DMS79 treated with DMSO at 0.1 percent for 48 hours (cell line): ENCODE measurements around the gene CCAR1.
"Not testable (repeated sequence)": the region's sequence is repeated elsewhere in the genome, so short reads cannot be mapped to it uniquely, and the experiment has no call there.

Experiments used
- DNase-seq: peaks from one replicate; lab custom pipeline; 2025; lab: John Stamatoyannopoulos, UW

The CCAR1 gene

DNA sequence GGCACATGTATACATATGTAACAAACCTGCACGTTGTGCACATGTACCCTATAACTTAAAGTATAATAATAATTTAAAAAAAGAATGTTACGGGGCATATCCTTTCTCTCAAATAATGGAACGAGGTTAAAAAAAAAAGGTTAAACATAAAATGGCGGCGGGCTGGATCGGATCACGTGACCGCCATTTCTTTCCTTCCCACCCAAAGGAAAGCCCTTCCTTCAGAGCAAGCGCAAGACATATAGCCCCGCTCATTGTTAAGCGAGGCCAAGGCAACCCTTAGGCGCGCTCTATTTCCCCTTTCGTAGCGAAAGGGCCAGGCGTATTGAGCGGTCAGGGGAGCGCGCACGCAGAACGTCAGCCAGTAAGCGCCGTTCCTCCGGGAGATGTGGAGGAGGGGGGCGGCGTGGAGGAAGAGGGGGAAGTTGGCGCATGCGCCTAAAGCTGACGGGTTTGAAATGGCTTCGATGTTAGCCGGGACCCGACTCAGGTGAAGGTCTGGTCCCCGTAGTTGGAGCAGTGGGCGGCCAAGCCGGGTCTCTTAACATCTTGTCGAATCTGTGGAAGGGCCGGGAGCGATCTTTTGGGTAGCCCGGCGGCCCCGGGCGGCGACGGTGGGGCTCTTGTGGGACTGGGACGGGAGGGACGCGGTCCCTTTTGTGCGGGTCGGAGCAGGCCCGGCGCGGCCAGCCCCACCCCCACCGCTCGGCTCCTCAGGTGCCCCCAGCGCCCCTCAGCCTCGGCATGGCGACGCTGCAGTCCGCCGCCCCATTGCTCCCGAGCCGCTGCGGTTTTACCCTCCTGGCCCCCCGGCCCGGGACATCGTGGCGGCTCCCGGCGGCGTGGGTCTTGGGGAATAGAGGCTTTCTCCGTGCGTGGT, at the start of gene CCAR1:
Gene CCAR1 (plus strand): TSS at position 447 of the 880 bp plus-strand sequence. CDS start 1,266 bp downstream, outside the sequence.
- peak; percentile 88 for DNase-seq

- DNase-seq = no peak
Measured at GRCh38 chr10:68684413-68684812, 36.6 kb upstream of the CCAR1 start.

DNA sequence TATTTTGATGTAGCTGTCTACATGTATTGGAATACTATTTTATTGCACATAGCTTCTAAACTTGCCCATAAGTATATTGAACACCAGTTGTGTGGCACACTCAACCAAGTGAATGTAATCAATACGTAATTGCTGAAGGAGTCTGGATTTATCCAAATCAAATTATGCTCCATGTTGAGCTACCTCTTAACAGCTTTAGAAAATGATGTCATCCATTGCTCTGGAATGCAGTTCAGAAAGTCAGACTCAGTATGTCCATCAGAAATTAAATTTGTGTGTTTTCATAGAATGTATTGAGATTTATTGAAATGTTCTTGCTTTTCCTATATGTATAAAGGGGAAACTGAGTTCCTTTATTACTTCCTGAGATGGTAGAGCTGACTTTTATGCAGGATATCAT, 25.0 kb upstream of the CCAR1 start:
- no peak for DNase-seq

DNA sequence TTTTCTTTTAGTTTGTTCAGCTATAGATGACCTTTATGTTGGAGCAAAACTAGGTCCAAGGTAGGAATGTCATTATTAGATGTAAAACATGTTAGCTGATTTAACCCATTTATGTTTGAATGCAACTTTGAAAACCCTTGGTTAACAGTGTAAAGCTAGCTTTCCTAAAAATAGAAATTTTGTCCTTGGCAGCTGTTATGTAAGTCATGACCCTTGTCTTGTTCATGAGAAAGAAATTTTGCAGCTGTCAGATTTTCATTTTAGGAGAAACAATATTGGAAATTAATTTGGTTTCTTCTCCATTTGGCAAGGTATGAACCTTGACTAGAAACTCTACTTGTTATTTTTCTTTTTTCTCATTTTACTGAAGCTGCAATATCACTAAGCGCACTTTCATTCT, 23.9 kb upstream of the CCAR1 start:
- DNase-seq = no peak

GRCh38 chr10:68700197-68700596, 20.8 kb upstream of the CCAR1 start:
- DNase-seq = no peak

DNA sequence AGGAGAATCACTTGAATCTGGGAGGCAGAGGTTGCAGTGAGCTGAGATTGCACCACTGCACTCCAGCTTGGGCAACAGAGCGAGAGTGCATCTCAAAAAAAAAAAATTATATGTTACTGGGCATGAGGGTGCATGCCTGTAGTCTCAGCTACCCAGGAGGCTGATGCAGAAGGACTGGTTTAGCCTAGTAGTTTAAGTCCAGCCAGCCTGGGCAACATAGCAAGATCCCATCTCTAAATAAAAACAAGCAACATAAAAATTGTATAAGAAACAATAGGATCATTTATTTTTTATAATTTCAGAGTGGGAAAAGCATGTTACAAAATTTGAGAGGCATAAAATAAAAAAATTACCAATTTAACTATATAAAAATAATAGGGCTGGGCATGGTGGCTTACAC, 15.5 kb upstream of the CCAR1 start:
- no peak for DNase-seq

- DNase-seq = not testable (repeated sequence)
Measured at GRCh38 chr10:68708987-68709386, 12.1 kb upstream of the CCAR1 start.

DNA sequence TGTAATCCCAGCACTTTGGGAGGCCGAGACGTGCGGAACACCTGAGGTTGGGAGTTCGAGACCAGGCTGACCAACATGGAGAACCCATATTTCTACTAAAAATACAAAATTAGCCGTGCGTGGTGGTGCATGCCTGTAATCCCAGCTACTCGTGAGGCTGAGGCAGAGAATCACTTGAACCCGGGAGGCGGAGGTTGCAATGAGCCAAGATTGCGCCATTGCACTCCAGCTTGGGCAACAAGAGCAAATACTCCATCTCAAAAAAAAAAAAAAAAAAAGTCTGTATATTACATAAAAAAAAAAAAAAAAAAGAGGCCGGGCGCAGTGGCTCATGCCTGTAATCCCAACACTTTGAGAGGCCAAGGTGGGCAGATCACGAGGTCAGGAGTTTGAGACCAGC, 8.0 kb upstream of the CCAR1 start:
- not testable (repeated sequence) for DNase-seq

GRCh38 chr10:68717435-68717834, 3.6 kb upstream of the CCAR1 start:
- no peak for DNase-seq

- DNase-seq = no peak
Measured at GRCh38 chr10:68721673-68722335, 765 bp downstream of the CCAR1 start.

DNA sequence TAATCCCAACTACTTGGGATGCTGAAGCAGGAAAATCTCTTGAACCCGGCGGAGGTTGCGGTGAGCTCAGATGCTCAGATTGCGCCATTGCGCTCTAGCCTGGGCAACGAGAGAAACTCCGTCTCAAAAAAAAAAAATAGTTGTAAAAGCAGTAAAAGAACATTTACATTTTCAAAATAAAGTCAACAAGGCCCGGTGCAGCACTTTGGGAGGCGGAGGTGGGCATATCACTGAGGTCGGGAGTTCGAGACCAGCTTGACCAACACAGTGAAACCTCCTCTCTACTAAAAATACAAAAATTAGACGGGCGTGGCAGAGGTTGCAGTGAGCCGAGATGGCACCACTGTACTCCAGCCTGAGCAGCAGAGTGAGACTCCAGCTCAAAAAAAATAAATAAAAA, 4.0 kb downstream of the CCAR1 start:
- no peak for DNase-seq

- no peak for DNase-seq
Measured at GRCh38 chr10:68727146-68727545, 6.1 kb downstream of the CCAR1 start.

DNA sequence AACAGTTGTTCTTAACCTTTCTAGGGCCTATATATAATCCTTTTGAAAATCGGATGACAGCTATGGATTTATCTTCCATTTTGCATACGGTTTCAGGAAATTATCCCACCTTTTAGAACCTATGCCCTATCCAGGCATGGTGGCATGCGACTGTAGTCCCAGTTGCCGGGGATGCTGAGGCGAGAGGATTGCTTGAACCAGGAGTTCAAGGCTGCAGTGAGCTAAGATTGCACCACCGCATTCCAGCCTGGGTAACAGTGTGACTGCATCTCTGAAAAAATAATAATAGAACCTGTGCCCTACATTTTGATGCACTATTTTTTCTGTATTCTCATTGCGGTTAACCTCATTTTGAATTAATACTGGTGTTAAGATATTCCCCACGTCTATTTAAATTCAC, 11.6 kb downstream of the CCAR1 start:
- no peak for DNase-seq

- no peak for DNase-seq
Measured at GRCh38 chr10:68734349-68734748, 13.3 kb downstream of the CCAR1 start.

- no peak for DNase-seq
Measured at GRCh38 chr10:68735119-68735518, 14.1 kb downstream of the CCAR1 start.

GRCh38 chr10:68735739-68736138, 14.7 kb downstream of the CCAR1 start:
- DNase-seq = not testable (repeated sequence)

- not testable (repeated sequence) for DNase-seq
Measured at GRCh38 chr10:68740676-68741075, 19.6 kb downstream of the CCAR1 start.

- no peak for DNase-seq
Measured at GRCh38 chr10:68742397-68742796, 21.4 kb downstream of the CCAR1 start.

GRCh38 chr10:68752711-68753350, 31.8 kb downstream of the CCAR1 start:
- no peak for DNase-seq

GRCh38 chr10:68756246-68756645, 35.2 kb downstream of the CCAR1 start:
- DNase-seq = no peak

DNA sequence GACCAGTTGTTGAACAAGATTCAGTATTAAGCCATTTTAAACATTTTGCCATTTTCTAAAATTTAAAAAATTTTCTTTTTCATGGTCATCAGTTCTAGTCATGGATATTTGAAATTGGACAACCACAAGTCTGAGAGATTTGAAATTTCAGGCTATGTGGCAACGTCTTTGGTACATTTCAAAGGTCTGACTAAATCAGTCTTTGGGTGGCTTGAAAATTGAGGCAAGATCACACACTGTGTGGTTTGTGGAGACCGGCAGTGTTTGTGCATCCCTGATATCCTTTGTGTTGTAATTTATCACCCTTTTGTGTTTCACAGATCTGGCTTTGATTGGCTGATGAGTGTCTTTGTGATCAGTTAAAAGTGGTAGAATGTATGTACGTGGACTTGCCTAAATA, 35.7 kb downstream of the CCAR1 start:
- no peak for DNase-seq

GRCh38 chr10:68759223-68759863, 38.3 kb downstream of the CCAR1 start:
- DNase-seq = no peak
